HCT116 (cell line): Measurements from ENCODE around the gene SENP1. TPM values are rescaled to one million over a fixed set of nuclear protein-coding genes. Genes with fewer than 3 reads are reported as not detected.

Source experiments
- ATAC-seq: fragments of 200-7000 bp; cut with Tn5 transposase; 2 replicates; pipeline ENCODE4 v1.9.1; 2020; ENCODE audit warnings: mild to moderate bottlenecking, moderate library complexity
- BruUV-seq: library from RNA; stranded (reverse); fragments of 400-500 nt; replicated peaks from 2 replicates; lab custom pipeline; 2021; lab: Mats Ljungman, UMichigan
- CTCF ChIA-PET: fragments of 300-600 bp; sonication (Branson Sonifier 250); formaldehyde crosslinking; loops from one replicate; lab custom pipeline; 2021; ENCODE audit warnings: antibody characterized with exemption; lab: Charles Lee
- POLR2A ChIA-PET: fragments of 300-600, 350-600 bp; sonication (Branson Sonifier 250); formaldehyde crosslinking; loops from one replicate; lab custom pipeline; 2021; ENCODE audit warnings: antibody characterized with exemption; lab: Charles Lee
- RAD21 ChIA-PET, 2 experiments: fragments of 300-600 bp; sonication (Branson Sonifier 250); formaldehyde crosslinking; loops; one replicate each; lab custom pipeline; 2023; ENCODE audit warnings: low total read pairs in 2 of 2; ENCODE audit not compliant: uncharacterized antibody in 2 of 2, unreplicated experiment in 2 of 2, low non-redundant PET in 1 of 2; lab: Charles Lee
- DNase-seq: peaks from one replicate; pipeline ENCODE4 v3.0.0-alpha.2; 2010; ENCODE audit warnings: low read depth, low spot score
- H2AFZ ChIP-seq: fragments of 200-600 bp; shearing (Covaris generic), sonication (generic); 2 replicates; pipeline ENCODE4 v1.6.1; 2017; ENCODE audit warnings: low read depth, mixed run types, mixed read lengths, antibody characterized with exemption, low read length; ENCODE audit not compliant: poor library complexity, severe bottlenecking
- H3K27ac ChIP-seq: 2 replicates; pipeline ENCODE4 v1.5.1; 2012; ENCODE audit warnings: low read depth, low read length
- H3K27me3 ChIP-seq: fragments of 200-600 bp; sonication (generic); 2 replicates; pipeline ENCODE4 v1.6.1; 2016; ENCODE audit warnings: mixed run types, low read length, mixed read lengths; ENCODE audit not compliant: insufficient read depth
- H3K36me3 ChIP-seq, 2 experiments: fragments of 200-500 bp in 1 of 2; fragments of 200-600 bp in 1 of 2; sonication (Bioruptor generic) in 1 of 2; sonication (generic) in 1 of 2; 2 replicates each; pipeline versions ENCODE4 v1.5.1 to v1.6.1; 2014 to 2016; ENCODE audit warnings: low read length in 2 of 2, inconsistent platforms in 1 of 2, mixed read lengths in 1 of 2, mixed run types in 1 of 2; ENCODE audit not compliant: insufficient read depth in 2 of 2, control insufficient read depth in 1 of 2
- H3K4me1 ChIP-seq, 2 experiments: fragments of 200-600 bp in 1 of 2; sonication (generic) in 1 of 2; 2 replicates each; pipeline versions ENCODE4 v1.5.1 to v1.6.1; 2012 to 2017; ENCODE audit warnings: low read length in 2 of 2, inconsistent platforms in 1 of 2, mild to moderate bottlenecking in 1 of 2, mixed read lengths in 1 of 2, mixed run types in 1 of 2, moderate library complexity in 1 of 2; ENCODE audit not compliant: insufficient read depth in 2 of 2, control insufficient read depth in 1 of 2
- H3K4me2 ChIP-seq: fragments of 200-600 bp; sonication (generic); 2 replicates; pipeline ENCODE4 v1.6.1; 2017; ENCODE audit warnings: mixed run types, low read length, mixed read lengths
- H3K4me3 ChIP-seq, 2 experiments: fragments of 200-600 bp in 1 of 2; sonication (generic) in 1 of 2; replicated peaks in 1 of 2; 2 replicates each; pipeline ENCODE4 v1.5.1; 2011 to 2016; ENCODE audit warnings: low read length in 2 of 2, control low read depth in 1 of 2, low read depth in 1 of 2, mild to moderate bottlenecking in 1 of 2, mixed read lengths in 1 of 2, mixed run types in 1 of 2
- H3K79me2 ChIP-seq: fragments of 200-600 bp; sonication (generic); 2 replicates; pipeline ENCODE4 v1.6.1; 2017; ENCODE audit warnings: mild to moderate bottlenecking, mixed run types, low read length, moderate library complexity, mixed read lengths; ENCODE audit not compliant: insufficient read depth
- H3K9ac ChIP-seq: fragments of 200-600 bp; sonication (generic); 2 replicates; pipeline ENCODE4 v1.6.1; 2016; ENCODE audit warnings: low read length, mixed read lengths
- H3K9me2 ChIP-seq: fragments of 200-600 bp; sonication (generic), shearing (Covaris generic); 2 replicates; pipeline ENCODE4 v1.6.1; 2017; ENCODE audit warnings: mixed run types, mild to moderate bottlenecking, moderate library complexity; ENCODE audit not compliant: insufficient read depth
- H3K9me3 ChIP-seq, 2 experiments: fragments of 200-500 bp in 1 of 2; fragments of 200-600 bp in 1 of 2; sonication (Bioruptor generic) in 1 of 2; sonication (generic) in 1 of 2; 2 replicates each; pipeline ENCODE4 v1.6.1; 2014 to 2017; ENCODE audit warnings: low read length in 2 of 2, mixed read lengths in 2 of 2, inconsistent platforms in 1 of 2, low read depth in 1 of 2, mild to moderate bottlenecking in 1 of 2, mixed run types in 1 of 2, moderate library complexity in 1 of 2; ENCODE audit not compliant: control insufficient read depth in 1 of 2, insufficient read depth in 1 of 2
- H4K20me1 ChIP-seq: fragments of 200-600 bp; sonication (generic), shearing (Covaris generic); 2 replicates; pipeline ENCODE4 v1.6.1; 2017; ENCODE audit warnings: mixed run types, mild to moderate bottlenecking, moderate library complexity; ENCODE audit not compliant: insufficient read depth
- CBX3 ChIP-seq: IDR thresholded peaks from 2 replicates; pipeline ENCODE4 v1.6.1; 2012; ENCODE audit warnings: low read depth
- CEBPB ChIP-seq: IDR thresholded peaks from 2 replicates; pipeline ENCODE4 v1.6.1; 2012; ENCODE audit warnings: low read depth
- EGR1 ChIP-seq: IDR thresholded peaks from 2 replicates; pipeline ENCODE4 v1.6.1; 2012; ENCODE audit warnings: low read depth
- EZH2phosphoT487 ChIP-seq: fragments of 200-600 bp; IDR thresholded peaks from 2 replicates; pipeline ENCODE4 v1.6.1; 2018; ENCODE audit warnings: antibody characterized with exemption, borderline replicate concordance
- JUND ChIP-seq: IDR thresholded peaks from 2 replicates; pipeline ENCODE4 v1.6.1; 2012
- POLR2A ChIP-seq: IDR thresholded peaks from 2 replicates; pipeline ENCODE4 v1.7.0; 2011; ENCODE audit warnings: borderline replicate concordance; ENCODE audit not compliant: insufficient read depth, insufficient read length; ENCODE audit errors: extremely low read depth
- POLR2AphosphoS5 ChIP-seq: IDR thresholded peaks from 2 replicates; pipeline ENCODE4 v1.6.1; 2011; ENCODE audit warnings: mild to moderate bottlenecking, low read depth, low read length, moderate library complexity
- SIN3A ChIP-seq: IDR thresholded peaks from 2 replicates; pipeline ENCODE4 v1.6.1; 2012; ENCODE audit warnings: low read depth
- SP1 ChIP-seq: IDR thresholded peaks from 2 replicates; pipeline ENCODE4 v1.6.1; 2012; ENCODE audit warnings: low read depth
- SRF ChIP-seq: IDR thresholded peaks from 2 replicates; pipeline ENCODE4 v1.6.1; 2012; ENCODE audit warnings: low read depth
- YY1 ChIP-seq: IDR thresholded peaks from 2 replicates; pipeline ENCODE4 v1.6.1; 2011; ENCODE audit warnings: low read length, low read depth, moderate library complexity, mild to moderate bottlenecking; ENCODE audit not compliant: insufficient replicate concordance; ENCODE audit errors: extremely low read depth
- ZFX ChIP-seq: fragments of 450-650 bp; IDR thresholded peaks from 2 replicates; pipeline ENCODE4 v1.6.1; 2017
- intact Hi-C: fragments of 100-400 bp; cut with micrococcal nuclease; formaldehyde crosslinking; loops from 2 replicates; pipeline ENCODE4 v1.10.0; 2022
- total RNA-seq: library from RNA; stranded (reverse); gene quantifications from one replicate; pipeline ENCODE4 v1.2.1, GENCODE V29; 2021; ENCODE audit not compliant: unreplicated experiment
- TF ChIP-seq, protein P1 (sequence below), 3 experiments: fragments of 200-600 bp in 1 of 3; sonication (generic) in 1 of 3; IDR thresholded peaks in 2 of 3; conservative IDR thresholded peaks in 1 of 3; 2 replicates each; pipeline ENCODE4 v1.5.1; 2012 to 2017; ENCODE audit warnings: low read depth in 2 of 3, low read length in 2 of 3, antibody characterized with exemption in 1 of 3, borderline replicate concordance in 1 of 3, control low read depth in 1 of 3, mild to moderate bottlenecking in 1 of 3, mixed read lengths in 1 of 3, mixed run types in 1 of 3, moderate library complexity in 1 of 3; ENCODE audit not compliant: insufficient read depth in 1 of 3
- TF ChIP-seq, protein P2 (sequence below): IDR thresholded peaks from 2 replicates; pipeline ENCODE4 v1.6.1; 2012

SENP1 gene
- total RNA-seq, 1 experiment from 2014 or later, result 17.7 TPM

DNA sequence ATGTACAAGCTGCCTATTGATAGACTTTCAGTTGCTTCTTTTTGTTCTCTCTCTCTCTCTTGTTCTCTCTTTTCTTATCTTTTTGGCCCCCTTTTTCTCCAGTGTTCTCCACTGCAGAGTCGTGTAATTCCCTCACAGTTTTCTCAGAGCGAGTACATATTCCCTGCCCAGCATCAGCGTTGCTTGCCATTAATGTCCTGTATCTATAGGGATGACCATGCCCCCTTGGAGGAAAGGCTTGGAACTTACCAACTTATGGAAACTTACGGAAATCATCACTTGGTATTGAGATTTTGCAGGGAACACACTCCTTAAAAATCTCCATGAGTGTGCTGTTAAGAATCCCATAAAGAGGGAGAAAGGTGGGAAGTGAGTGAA lies 87.3 kb downstream of the SENP1 start:
- H3K9me2 ChIP-seq, result no peaks in the 10 kb centered on the region
- H2AFZ ChIP-seq, result no peak overlapping the region
- peaks cover 21% of the 10 kb centered on the region; the same call in 1 of the 2 replicates for H3K27me3 ChIP-seq
- H3K4me2 ChIP-seq, result no peak overlapping the region
- no peaks in the 10 kb centered on the region for H3K9me3 ChIP-seq
- H3K9ac ChIP-seq, result no peak overlapping the region
- ATAC-seq, result no peak
- DNase-seq, result no peak
- ChIA-PET CTCF (no interaction called here), POLR2A (no interaction called here), RAD21 (no interaction called here)
- H3K4me3 ChIP-seq, result no peak overlapping the region
- BruUV-seq, result no TSS peak
- H3K27ac ChIP-seq, result no peak overlapping the region
- intact Hi-C loops, result no loop called here
- H3K36me3 ChIP-seq, result no peaks in the 10 kb centered on the region
- no peak for TF ChIP-seq SIN3A
- TF ChIP-seq, protein P1, sequence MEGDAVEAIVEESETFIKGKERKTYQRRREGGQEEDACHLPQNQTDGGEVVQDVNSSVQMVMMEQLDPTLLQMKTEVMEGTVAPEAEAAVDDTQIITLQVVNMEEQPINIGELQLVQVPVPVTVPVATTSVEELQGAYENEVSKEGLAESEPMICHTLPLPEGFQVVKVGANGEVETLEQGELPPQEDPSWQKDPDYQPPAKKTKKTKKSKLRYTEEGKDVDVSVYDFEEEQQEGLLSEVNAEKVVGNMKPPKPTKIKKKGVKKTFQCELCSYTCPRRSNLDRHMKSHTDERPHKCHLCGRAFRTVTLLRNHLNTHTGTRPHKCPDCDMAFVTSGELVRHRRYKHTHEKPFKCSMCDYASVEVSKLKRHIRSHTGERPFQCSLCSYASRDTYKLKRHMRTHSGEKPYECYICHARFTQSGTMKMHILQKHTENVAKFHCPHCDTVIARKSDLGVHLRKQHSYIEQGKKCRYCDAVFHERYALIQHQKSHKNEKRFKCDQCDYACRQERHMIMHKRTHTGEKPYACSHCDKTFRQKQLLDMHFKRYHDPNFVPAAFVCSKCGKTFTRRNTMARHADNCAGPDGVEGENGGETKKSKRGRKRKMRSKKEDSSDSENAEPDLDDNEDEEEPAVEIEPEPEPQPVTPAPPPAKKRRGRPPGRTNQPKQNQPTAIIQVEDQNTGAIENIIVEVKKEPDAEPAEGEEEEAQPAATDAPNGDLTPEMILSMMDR (IDR thresholded peaks at IDR 0.05 in 2 of 3, conservative IDR thresholded peaks at IDR 0.05 in 1 of 3; ENCODE audit: borderline replicate concordance in 1 of 3, insufficient read depth in 1 of 3, low read depth in 2 of 3, low read length in 2 of 3), result no peak
- no peak for TF ChIP-seq SP1
- TF ChIP-seq CEBPB, result no peak
- no peak for TF ChIP-seq POLR2AphosphoS5
- no peak for TF ChIP-seq EGR1
- no peak for TF ChIP-seq YY1
- no peak for TF ChIP-seq SRF
- TF ChIP-seq, protein P2, sequence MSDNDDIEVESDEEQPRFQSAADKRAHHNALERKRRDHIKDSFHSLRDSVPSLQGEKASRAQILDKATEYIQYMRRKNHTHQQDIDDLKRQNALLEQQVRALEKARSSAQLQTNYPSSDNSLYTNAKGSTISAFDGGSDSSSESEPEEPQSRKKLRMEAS, result no peak
- no peak for TF ChIP-seq POLR2A
- no peak for TF ChIP-seq ZFX
- no peak for TF ChIP-seq JUND
- no peak for TF ChIP-seq CBX3
- no peak for TF ChIP-seq EZH2phosphoT487
- no peaks in the 10 kb centered on the region for H3K79me2 ChIP-seq
- no peaks in the 10 kb centered on the region for H3K4me1 ChIP-seq
- H4K20me1 ChIP-seq, result no peaks in the 10 kb centered on the region
